Heart left ventricle (tissue), 13 donors: ENCODE results near the gene BYSL.

Source experiments
- CTCF ChIP-seq, 12 donors: fragments of 200-600 bp; sonication (generic) in 4 of 12; IDR thresholded peaks; one replicate each; pipeline versions ENCODE4 v1.5.0 to v1.8.0; 2018 to 2022; ENCODE audit warnings: antibody characterized with exemption in 12 of 12, mild to moderate bottlenecking in 5 of 12
- POLR2A ChIP-seq, 2 donors: fragments of 450-650 bp; IDR thresholded peaks; one replicate each; pipeline ENCODE4 v1.6.1; 2017; ENCODE audit warnings: antibody characterized with exemption in 2 of 2, mild to moderate bottlenecking in 2 of 2, moderate library complexity in 2 of 2
- donor health status: ischemic (EF 13 %, LVEDD 7.1; RV severe dilation, severe dysfunction).
- donor health status: DM: no; HTN: yes; CAD: no.
- donor health status: DM: no; HTN: no; CAD: no.
- donor health status: ischemic (EF 25% LVEDD 6.9; RV normal size, moderate dysfunction).
- donor health status: ischemic (EF 25% LVEDD 5.7; RV mildly dilated, moderate dysfunction).
- donor health status: ischemic (EF 35%, LVEDD 5.7; RV mildly dilated, moderate dysfunction).
- donor health status: nonischemic (EF 11% LVEDD 7.7; RV severe dilation, severe dysfunction).
- donor health status: DM: yes; HTN: yes; CAD: no.
- donor health status: PGD.
- donor health status: ischemic (EF 29% LVEDD 5.4; RV normal size, mild dysfunction).
- donor health status: nonischemic (EF 23%, LVEDD 6.1; RV moderate dilation, normal function).

DNA sequence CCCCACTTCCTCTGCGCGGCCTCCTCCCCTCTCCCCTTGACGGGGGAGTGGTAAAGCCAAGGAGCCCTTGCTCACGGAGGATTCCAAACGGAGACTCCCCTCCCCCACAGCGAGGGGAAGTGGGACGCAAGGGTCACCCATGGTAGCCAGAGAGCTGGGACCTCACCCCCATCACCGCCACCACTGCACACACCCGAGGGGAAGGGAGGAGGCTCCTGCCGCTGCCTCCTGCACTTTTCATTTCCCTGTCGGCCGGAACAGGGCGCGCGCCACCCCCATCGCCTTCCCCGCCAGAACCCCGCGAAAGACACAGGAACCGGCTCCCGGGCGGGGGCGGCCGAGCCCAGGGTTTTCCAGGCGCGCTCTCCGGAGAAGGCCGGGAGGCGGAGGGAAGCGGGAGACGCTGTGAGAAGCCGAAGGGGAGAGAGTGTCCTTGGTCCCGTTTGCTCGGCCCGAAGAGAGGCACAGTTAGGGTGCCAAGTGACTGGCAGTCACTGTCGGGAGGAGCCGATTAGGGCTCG lies 19.5 kb downstream of the BYSL start:
- peak in 2 of 12 donors; percentile 11 to 21 for TF ChIP-seq CTCF (IDR thresholded peaks at IDR 0.05)
- TF ChIP-seq POLR2A (IDR thresholded peaks at IDR 0.05), result no peak
